H9 (cell line): ENCODE measurements around the gene TPP2. TPM values are rescaled to one million over a fixed set of nuclear protein-coding genes. Genes with fewer than 3 reads are reported as not detected.

Source experiments
- DNase-seq: peaks from one replicate; pipeline ENCODE4 v3.0.0-alpha.2; 2017
- H2AFZ ChIP-seq: one replicate; pipeline ENCODE4 v1.6.1; 2013; ENCODE audit warnings: mild to moderate bottlenecking, low read length, control low read depth, moderate library complexity
- H2AK5ac ChIP-seq: 2 replicates; pipeline ENCODE4 v1.6.1; 2013; ENCODE audit warnings: low read length, control low read depth, mixed read lengths; ENCODE audit not compliant: insufficient read length
- H2BK120ac ChIP-seq: one replicate; pipeline ENCODE4 v1.6.1; 2013; ENCODE audit warnings: low read depth, mild to moderate bottlenecking, low read length, control low read depth, inconsistent platforms; ENCODE audit not compliant: poor library complexity, severe bottlenecking
- H2BK12ac ChIP-seq: 2 replicates; pipeline ENCODE4 v1.6.1; 2013; ENCODE audit warnings: low read length, control low read depth, mixed read lengths, low read depth; ENCODE audit not compliant: insufficient read length
- H2BK15ac ChIP-seq: 2 replicates; pipeline ENCODE4 v1.6.1; 2013; ENCODE audit warnings: low read depth, low read length, control low read depth
- H2BK20ac ChIP-seq: one replicate; pipeline ENCODE4 v1.6.1; 2013; ENCODE audit warnings: low read depth, mild to moderate bottlenecking, low read length, control low read depth, inconsistent platforms; ENCODE audit not compliant: poor library complexity, severe bottlenecking
- H2BK5ac ChIP-seq: 2 replicates; pipeline ENCODE4 v1.6.1; 2013; ENCODE audit warnings: low read length, control low read depth, mixed read lengths; ENCODE audit not compliant: insufficient read length
- H3K14ac ChIP-seq: 2 replicates; pipeline ENCODE4 v1.6.1; 2013; ENCODE audit warnings: low read length, control low read depth; ENCODE audit not compliant: insufficient read depth
- H3K18ac ChIP-seq: 2 replicates; pipeline ENCODE4 v1.6.1; 2013; ENCODE audit warnings: low read depth, mild to moderate bottlenecking, mixed read lengths, low read length, control low read depth; ENCODE audit not compliant: insufficient read length
- H3K23ac ChIP-seq: 2 replicates; pipeline ENCODE4 v1.6.1; 2013; ENCODE audit warnings: low read length, control low read depth, mixed read lengths, low read depth; ENCODE audit not compliant: insufficient read length
- H3K23me2 ChIP-seq: 2 replicates; pipeline ENCODE4 v1.6.1; 2013; ENCODE audit warnings: low read depth, mild to moderate bottlenecking, mixed read lengths, low read length, control low read depth; ENCODE audit not compliant: insufficient read length, poor library complexity, severe bottlenecking
- H3K27ac ChIP-seq: 2 replicates; pipeline ENCODE4 v1.5.1; 2013; ENCODE audit warnings: low read length, control low read depth, mixed read lengths, low read depth; ENCODE audit not compliant: insufficient read length
- H3K27me3 ChIP-seq: 2 replicates; pipeline ENCODE4 v1.6.1; 2013; ENCODE audit warnings: low read length, control low read depth, inconsistent platforms; ENCODE audit not compliant: insufficient read depth
- H3K4ac ChIP-seq: 2 replicates; pipeline ENCODE4 v1.6.1; 2013; ENCODE audit warnings: low read depth, mild to moderate bottlenecking, control low read depth, inconsistent platforms, low read length, moderate library complexity
- H3K4me1 ChIP-seq: 2 replicates; pipeline ENCODE4 v1.6.1; 2013; ENCODE audit warnings: low read length, control low read depth, inconsistent platforms; ENCODE audit not compliant: insufficient read depth
- H3K4me2 ChIP-seq: 2 replicates; pipeline ENCODE4 v1.6.1; 2013; ENCODE audit warnings: low read length, control low read depth, mixed read lengths; ENCODE audit not compliant: insufficient read length, insufficient read depth
- H3K56ac ChIP-seq: 2 replicates; pipeline ENCODE4 v1.6.1; 2013; ENCODE audit warnings: low read depth, mild to moderate bottlenecking, mixed read lengths, low read length, control low read depth; ENCODE audit not compliant: insufficient read length
- H3K79me1 ChIP-seq: 2 replicates; pipeline ENCODE4 v1.6.1; 2013; ENCODE audit warnings: low read depth, mild to moderate bottlenecking, moderate library complexity, low read length, control low read depth, inconsistent platforms; ENCODE audit not compliant: insufficient read depth, poor library complexity, severe bottlenecking
- H3K79me2 ChIP-seq: 2 replicates; pipeline ENCODE4 v1.6.1; 2013; ENCODE audit warnings: low read length, control low read depth, inconsistent platforms; ENCODE audit not compliant: insufficient read depth
- H3K9ac ChIP-seq: 2 replicates; pipeline ENCODE4 v1.6.1; 2013; ENCODE audit warnings: low read length, control low read depth, mixed read lengths; ENCODE audit not compliant: insufficient read length; ENCODE audit errors: extremely low read depth
- H3K9me3 ChIP-seq: one replicate; pipeline ENCODE4 v1.6.1; 2013; ENCODE audit warnings: low read depth, low read length, inconsistent platforms; ENCODE audit not compliant: control insufficient read depth
- H3T11ph ChIP-seq: one replicate; pipeline ENCODE4 v1.6.1; 2013; ENCODE audit warnings: mild to moderate bottlenecking, low read length, control low read depth, inconsistent platforms
- H4K20me1 ChIP-seq: one replicate; pipeline ENCODE4 v1.6.1; 2013; ENCODE audit not compliant: control insufficient read depth, insufficient read length, insufficient read depth
- H4K5ac ChIP-seq: 2 replicates; pipeline ENCODE4 v1.6.1; 2013; ENCODE audit warnings: low read depth, mild to moderate bottlenecking, mixed read lengths, low read length, control low read depth; ENCODE audit not compliant: insufficient read length
- H4K8ac ChIP-seq: replicated peaks from 2 replicates; pipeline ENCODE4 v1.6.1; 2013; ENCODE audit warnings: low read length, control low read depth, mixed read lengths, low read depth; ENCODE audit not compliant: insufficient read length
- H4K91ac ChIP-seq: 2 replicates; pipeline ENCODE4 v1.6.1; 2013; ENCODE audit warnings: low read depth, mild to moderate bottlenecking, moderate library complexity, mixed read lengths, low read length, control low read depth; ENCODE audit not compliant: insufficient read length
- H3K27ac Mint-ChIP-seq, 3 experiments: 2 replicates in 2 of 3; 3 replicates in 1 of 3; pipeline ENCODE4 v1.8.0; 2020 to 2021; ENCODE audit warnings: mixed read lengths in 3 of 3, mild to moderate bottlenecking in 1 of 3, moderate library complexity in 1 of 3
- H3K27me3 Mint-ChIP-seq: 2 replicates; pipeline ENCODE4 v1.8.0; 2021; ENCODE audit warnings: low read depth, mild to moderate bottlenecking, moderate library complexity, mixed read lengths
- H3K36me3 Mint-ChIP-seq, 3 experiments: 2 replicates in 2 of 3; 3 replicates in 1 of 3; pipeline ENCODE4 v1.8.0; 2020 to 2021; ENCODE audit warnings: low read depth in 3 of 3, mixed read lengths in 3 of 3; ENCODE audit not compliant: insufficient read depth in 1 of 3
- H3K4me1 Mint-ChIP-seq, 2 experiments: 2 replicates each; pipeline ENCODE4 v1.8.0; 2020; ENCODE audit warnings: mixed read lengths in 2 of 2
- H3K4me3 Mint-ChIP-seq, 2 experiments: 2 replicates in 1 of 2; 3 replicates in 1 of 2; pipeline ENCODE4 v1.8.0; 2020 to 2021; ENCODE audit warnings: mild to moderate bottlenecking in 2 of 2, mixed read lengths in 2 of 2, moderate library complexity in 1 of 2
- H3K9me3 Mint-ChIP-seq, 2 experiments: 2 replicates in 1 of 2; 3 replicates in 1 of 2; pipeline ENCODE4 v1.8.0; 2020; ENCODE audit warnings: mild to moderate bottlenecking in 2 of 2, mixed read lengths in 2 of 2, moderate library complexity in 1 of 2
- WGBS: extraction: QIAGEN DNeasy Blood & Tissue Kit; methylation state at CpG from one replicate; pipeline ENCODE4 v1.1.7; 2013; ENCODE audit warnings: missing lambda C conversion rate, low lambda C conversion rate, mixed read lengths; ENCODE audit not compliant: insufficient read length; ENCODE audit errors: extremely low coverage; 5-methylcytosine and 5-hydroxymethylcytosine counted together
- total RNA-seq: library from RNA; stranded (reverse); gene quantifications from 2 replicates; pipeline ENCODE4 v1.2.1, GENCODE V29; 2021
- TF ChIP-seq, protein P1 (sequence below): fragments of 200-600 bp; sonication (generic); conservative IDR thresholded peaks from 3 replicates; pipeline ENCODE4 v1.8.0; 2021; ENCODE audit warnings: antibody characterized with exemption, mild to moderate bottlenecking

The TPP2 gene
- total RNA-seq, 1 experiment from 2014 or later, result 63.5 TPM

DNA sequence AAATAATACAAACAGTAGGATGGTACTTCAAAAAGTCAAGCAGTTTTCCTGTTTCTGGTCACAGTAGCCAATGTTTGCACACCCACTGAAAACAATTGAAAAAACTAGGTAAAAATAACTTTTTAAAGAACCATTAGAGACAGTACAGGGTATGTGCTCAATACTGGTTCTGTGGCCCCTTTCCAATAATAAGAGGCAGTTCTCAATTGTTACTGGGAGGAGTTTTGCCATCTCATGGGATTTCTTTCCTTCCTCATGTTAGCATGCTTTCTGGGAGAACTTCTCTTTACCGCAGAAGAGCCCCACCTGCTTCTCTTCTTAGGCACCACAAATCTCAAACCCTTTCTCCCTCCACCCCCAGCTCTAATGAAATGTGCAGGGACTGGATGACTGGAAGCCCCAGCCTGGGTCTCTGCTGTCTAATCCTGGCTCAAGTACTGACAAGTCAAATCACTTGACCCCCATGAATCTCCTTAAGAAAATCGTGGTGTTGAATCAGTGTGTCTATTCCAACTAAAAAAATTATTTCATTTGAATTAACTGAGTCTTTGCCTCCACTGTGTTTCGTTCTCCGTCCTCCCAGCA is 83.4 kb downstream of the TPP2 start:
- Histone ChIP-seq H2BK20ac (no peak overlapping the region), H2AK5ac (no peak overlapping the region), H3K56ac (no peak overlapping the region), H4K5ac (no peak overlapping the region), H2BK15ac (no peak overlapping the region), H3K14ac (no peak overlapping the region), H3K79me2 (no peaks in the 10 kb centered on the region), H3K23ac (no peak overlapping the region), H3K27me3 (no peaks in the 10 kb centered on the region), H3K4me2 (no peak overlapping the region), H4K20me1 (no peaks in the 10 kb centered on the region), H3K23me2 (no peaks in the 10 kb centered on the region), H2BK5ac (no peak overlapping the region), H4K8ac (no peak overlapping the region), H3K79me1 (no peaks in the 10 kb centered on the region), H3K27ac (no peak overlapping the region), H2BK12ac (no peak overlapping the region), H3K9ac (no peak overlapping the region), H2BK120ac (no peak overlapping the region), H3K4me1 (no peaks in the 10 kb centered on the region), H3K18ac (no peak overlapping the region), H2AFZ (no peak overlapping the region), H3K4ac (no peak overlapping the region), H3K9me3 (no peaks in the 10 kb centered on the region), H3T11ph (no peak overlapping the region), H4K91ac (no peak overlapping the region)
- no peaks in the 10 kb centered on the region for H3K9me3 Mint-ChIP-seq
- H3K36me3 Mint-ChIP-seq, result peaks cover 13 to 38% (median 35%) of the 10 kb centered on the region in 3 experiments; a peak in 6 of 7 replicates
- WGBS, result no CpG with 5 or more reads among the region's 4 CpGs
- peak overlapping the region in 1 of 3 experiments; percentile 18; a peak in 2 of 7 replicates for H3K27ac Mint-ChIP-seq
- H3K4me1 Mint-ChIP-seq, result no peaks in the 10 kb centered on the region
- TF ChIP-seq, protein P1, sequence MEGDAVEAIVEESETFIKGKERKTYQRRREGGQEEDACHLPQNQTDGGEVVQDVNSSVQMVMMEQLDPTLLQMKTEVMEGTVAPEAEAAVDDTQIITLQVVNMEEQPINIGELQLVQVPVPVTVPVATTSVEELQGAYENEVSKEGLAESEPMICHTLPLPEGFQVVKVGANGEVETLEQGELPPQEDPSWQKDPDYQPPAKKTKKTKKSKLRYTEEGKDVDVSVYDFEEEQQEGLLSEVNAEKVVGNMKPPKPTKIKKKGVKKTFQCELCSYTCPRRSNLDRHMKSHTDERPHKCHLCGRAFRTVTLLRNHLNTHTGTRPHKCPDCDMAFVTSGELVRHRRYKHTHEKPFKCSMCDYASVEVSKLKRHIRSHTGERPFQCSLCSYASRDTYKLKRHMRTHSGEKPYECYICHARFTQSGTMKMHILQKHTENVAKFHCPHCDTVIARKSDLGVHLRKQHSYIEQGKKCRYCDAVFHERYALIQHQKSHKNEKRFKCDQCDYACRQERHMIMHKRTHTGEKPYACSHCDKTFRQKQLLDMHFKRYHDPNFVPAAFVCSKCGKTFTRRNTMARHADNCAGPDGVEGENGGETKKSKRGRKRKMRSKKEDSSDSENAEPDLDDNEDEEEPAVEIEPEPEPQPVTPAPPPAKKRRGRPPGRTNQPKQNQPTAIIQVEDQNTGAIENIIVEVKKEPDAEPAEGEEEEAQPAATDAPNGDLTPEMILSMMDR, result no peak
- no peaks in the 10 kb centered on the region for H3K27me3 Mint-ChIP-seq
- DNase-seq, result no peak
- no peak overlapping the region for H3K4me3 Mint-ChIP-seq
